Activated CD8-positive, alpha-beta memory T cell treated with anti-CD3 and anti-CD28 coated beads, Interleukin-2, amount 10 ng/mL, durations not matched to agents 7 days and 5 days (primary cell): ENCODE measurements around the gene RFX6. TPM values are rescaled to one million over a fixed set of nuclear protein-coding genes. Genes with fewer than 3 reads are reported as not detected.
A peak's percentile ranks its signal among the peaks of the same experiment; 100 is the strongest.
"Not testable (repeated sequence)": the region's sequence is repeated elsewhere in the genome, so short reads cannot be mapped to it uniquely, and the experiment has no call there.

Source experiments
- ATAC-seq: fragments of 150-1000 bp; cut with Tn5 transposase; one replicate; pipeline ENCODE4 v1.10.0; 2021; ENCODE audit warnings: moderate library complexity
- CTCF ChIA-PET: fragments of 350-600 bp; sonication (Branson Sonifier 250); formaldehyde crosslinking; loops from one replicate; lab custom pipeline; 2021; ENCODE audit warnings: antibody characterized with exemption; lab: Charles Lee
- DNase-seq: peaks from one replicate; pipeline ENCODE4 v3.0.0-alpha.2; 2020
- H3K27ac Mint-ChIP-seq: one replicate; pipeline ENCODE4 v1.8.0; 2021; ENCODE audit warnings: mild to moderate bottlenecking, mixed read lengths
- H3K27me3 Mint-ChIP-seq: one replicate; pipeline ENCODE4 v1.8.0; 2021; ENCODE audit warnings: mixed read lengths
- H3K36me3 Mint-ChIP-seq: one replicate; pipeline ENCODE4 v1.8.0; 2021; ENCODE audit warnings: mild to moderate bottlenecking, mixed read lengths
- H3K4me1 Mint-ChIP-seq: one replicate; pipeline ENCODE4 v1.8.0; 2021; ENCODE audit warnings: mixed read lengths
- H3K4me3 Mint-ChIP-seq: one replicate; pipeline ENCODE4 v1.8.0; 2021; ENCODE audit warnings: mild to moderate bottlenecking, moderate library complexity, mixed read lengths
- H3K9me3 Mint-ChIP-seq: one replicate; pipeline ENCODE4 v1.8.0; 2022; ENCODE audit warnings: low read depth, mixed read lengths
- total RNA-seq, 2 experiments: library from RNA; stranded (reverse); gene quantifications; one replicate each; pipeline ENCODE4 v1.2.3, GENCODE V29; 2021

Gene RFX6, protein sequence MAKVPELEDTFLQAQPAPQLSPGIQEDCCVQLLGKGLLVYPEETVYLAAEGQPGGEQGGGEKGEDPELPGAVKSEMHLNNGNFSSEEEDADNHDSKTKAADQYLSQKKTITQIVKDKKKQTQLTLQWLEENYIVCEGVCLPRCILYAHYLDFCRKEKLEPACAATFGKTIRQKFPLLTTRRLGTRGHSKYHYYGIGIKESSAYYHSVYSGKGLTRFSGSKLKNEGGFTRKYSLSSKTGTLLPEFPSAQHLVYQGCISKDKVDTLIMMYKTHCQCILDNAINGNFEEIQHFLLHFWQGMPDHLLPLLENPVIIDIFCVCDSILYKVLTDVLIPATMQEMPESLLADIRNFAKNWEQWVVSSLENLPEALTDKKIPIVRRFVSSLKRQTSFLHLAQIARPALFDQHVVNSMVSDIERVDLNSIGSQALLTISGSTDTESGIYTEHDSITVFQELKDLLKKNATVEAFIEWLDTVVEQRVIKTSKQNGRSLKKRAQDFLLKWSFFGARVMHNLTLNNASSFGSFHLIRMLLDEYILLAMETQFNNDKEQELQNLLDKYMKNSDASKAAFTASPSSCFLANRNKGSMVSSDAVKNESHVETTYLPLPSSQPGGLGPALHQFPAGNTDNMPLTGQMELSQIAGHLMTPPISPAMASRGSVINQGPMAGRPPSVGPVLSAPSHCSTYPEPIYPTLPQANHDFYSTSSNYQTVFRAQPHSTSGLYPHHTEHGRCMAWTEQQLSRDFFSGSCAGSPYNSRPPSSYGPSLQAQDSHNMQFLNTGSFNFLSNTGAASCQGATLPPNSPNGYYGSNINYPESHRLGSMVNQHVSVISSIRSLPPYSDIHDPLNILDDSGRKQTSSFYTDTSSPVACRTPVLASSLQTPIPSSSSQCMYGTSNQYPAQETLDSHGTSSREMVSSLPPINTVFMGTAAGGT
- not detected for total RNA-seq

DNA sequence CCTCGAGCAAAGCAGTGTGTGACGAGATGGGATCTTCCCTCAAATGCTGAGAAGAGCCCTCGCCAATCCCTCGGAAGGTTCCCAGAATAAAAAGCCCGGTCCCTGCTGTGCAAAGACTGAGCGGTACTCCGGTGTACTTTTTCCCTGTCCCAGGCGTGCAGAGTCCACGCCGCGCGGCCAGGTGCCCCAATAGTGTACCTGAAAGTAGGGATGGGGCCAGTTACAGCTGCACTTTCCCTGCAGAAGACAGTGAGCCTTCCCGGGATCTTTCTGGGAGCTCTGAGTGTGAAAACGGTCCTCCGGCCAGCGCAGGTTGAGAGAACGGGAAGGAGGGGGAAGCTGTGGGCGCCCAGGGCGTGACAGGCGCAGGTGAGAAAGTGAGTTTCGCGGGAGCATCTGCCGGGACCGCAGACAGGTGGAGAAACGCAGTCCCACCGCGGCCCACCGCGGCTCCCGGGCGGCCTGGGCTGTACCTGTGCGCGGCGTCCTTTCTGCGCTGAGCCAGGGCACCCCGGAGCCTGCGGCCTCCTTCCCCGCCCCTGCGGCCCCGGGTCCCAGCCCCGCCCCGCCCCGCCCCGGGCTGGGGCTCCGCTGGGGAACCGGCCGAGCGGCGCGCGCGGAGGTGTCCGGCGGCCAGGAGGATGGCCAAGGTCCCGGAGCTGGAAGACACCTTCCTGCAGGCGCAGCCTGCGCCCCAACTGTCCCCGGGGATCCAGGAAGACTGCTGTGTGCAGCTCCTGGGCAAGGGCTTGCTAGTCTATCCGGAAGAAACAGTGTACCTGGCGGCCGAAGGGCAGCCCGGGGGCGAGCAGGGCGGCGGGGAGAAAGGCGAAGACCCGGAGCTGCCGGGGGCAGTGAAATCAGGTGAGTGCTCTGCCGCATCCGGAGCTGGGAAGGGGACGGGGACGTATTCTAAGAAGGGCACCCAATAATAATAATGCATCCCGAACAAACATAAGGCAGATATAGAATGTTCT lies at the start of gene RFX6:
TSS of gene RFX6 (plus strand) at position 608 of the 977 bp plus-strand sequence. CDS start at position 642, 34 bp downstream.
- H3K27me3 Mint-ChIP-seq, result peaks cover 33% of the 10 kb centered on the region
- peak; percentile 30 for ATAC-seq
- no peak within 1 kb of the TSS for H3K4me3 Mint-ChIP-seq
- peaks cover 10% of the 10 kb centered on the region for H3K4me1 Mint-ChIP-seq
- H3K36me3 Mint-ChIP-seq, result no peaks in the 10 kb centered on the region
- no peak for DNase-seq
- H3K27ac Mint-ChIP-seq, result no peak within 1 kb of the TSS
- CTCF ChIA-PET, result no interaction called here
- no peaks in the 10 kb centered on the region for H3K9me3 Mint-ChIP-seq

DNA sequence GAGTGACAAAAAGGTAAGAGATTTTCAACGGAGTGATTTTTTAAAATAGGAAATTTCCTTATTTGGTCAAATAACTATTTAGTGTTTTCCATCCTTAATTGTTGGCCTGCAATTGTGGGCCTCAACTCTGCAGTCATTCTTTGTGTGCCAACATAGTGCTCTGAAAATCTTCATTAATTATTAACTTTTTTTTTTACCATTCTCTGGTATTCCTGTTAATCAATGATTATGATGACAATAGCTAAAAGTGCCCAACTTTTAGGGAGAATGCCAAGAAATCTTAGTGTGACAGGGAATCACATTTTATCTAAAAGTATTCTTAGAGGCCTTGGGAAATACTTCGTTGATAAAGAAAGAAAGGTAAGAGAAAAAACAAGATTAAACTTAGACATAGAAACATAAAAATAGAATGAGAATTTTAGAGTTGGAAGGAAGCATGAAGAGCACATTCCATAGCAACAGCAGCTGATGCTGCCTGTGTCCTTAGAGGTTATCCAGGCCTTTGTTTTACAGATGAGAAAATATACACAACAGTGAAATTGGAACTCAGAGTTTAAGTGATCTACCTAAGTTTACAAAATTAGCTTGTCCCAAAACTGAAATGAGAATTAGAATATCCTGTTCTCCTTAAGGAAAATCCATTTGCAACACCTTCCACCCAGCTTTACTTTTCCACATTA lies 49.3 kb upstream of the RFX6 start:
- DNase-seq (no peak), ATAC-seq (no peak)
- no peaks in the 10 kb centered on the region for H3K27me3 Mint-ChIP-seq
- H3K4me1 Mint-ChIP-seq, result no peaks in the 10 kb centered on the region
- H3K9me3 Mint-ChIP-seq, result no peaks in the 10 kb centered on the region
- CTCF ChIA-PET, result no interaction called here
- H3K4me3 Mint-ChIP-seq, result no peak overlapping the region
- H3K36me3 Mint-ChIP-seq, result no peaks in the 10 kb centered on the region
- H3K27ac Mint-ChIP-seq, result no peak overlapping the region

DNA sequence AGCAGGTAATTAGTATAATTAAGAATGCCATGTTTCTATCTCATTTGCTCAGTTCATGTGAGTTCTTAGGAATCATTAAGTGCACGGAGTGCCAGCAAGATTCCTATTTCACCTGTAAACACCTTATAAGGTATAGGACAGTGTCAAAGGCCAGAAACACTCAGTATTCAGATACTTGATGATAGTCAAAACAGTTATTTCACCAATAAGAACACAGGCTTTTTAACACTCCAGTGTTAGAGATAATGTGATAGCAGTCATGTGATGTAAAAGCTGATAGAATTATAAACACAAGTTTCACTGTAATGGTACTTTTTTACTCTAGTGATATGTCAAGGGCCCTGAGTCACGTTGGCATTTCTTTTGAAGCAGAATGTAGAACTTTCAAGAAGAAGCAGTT lies 48.1 kb upstream of the RFX6 start, which contains the start of gene GPRC6A:
TSS of gene GPRC6A (minus strand) at position 101 of the 400 bp plus-strand sequence. CDS start at position 31, 70 bp downstream.
- ATAC-seq (no peak), DNase-seq (no peak)
- CTCF ChIA-PET, result no interaction called here
- H3K36me3 Mint-ChIP-seq, result no peaks in the 10 kb centered on the region
- no peak within 1 kb of the TSS for H3K4me3 Mint-ChIP-seq
- H3K27me3 Mint-ChIP-seq, result no peaks in the 10 kb centered on the region
- no peaks in the 10 kb centered on the region for H3K4me1 Mint-ChIP-seq
- H3K27ac Mint-ChIP-seq, result no peak within 1 kb of the TSS
- no peaks in the 10 kb centered on the region for H3K9me3 Mint-ChIP-seq

DNA sequence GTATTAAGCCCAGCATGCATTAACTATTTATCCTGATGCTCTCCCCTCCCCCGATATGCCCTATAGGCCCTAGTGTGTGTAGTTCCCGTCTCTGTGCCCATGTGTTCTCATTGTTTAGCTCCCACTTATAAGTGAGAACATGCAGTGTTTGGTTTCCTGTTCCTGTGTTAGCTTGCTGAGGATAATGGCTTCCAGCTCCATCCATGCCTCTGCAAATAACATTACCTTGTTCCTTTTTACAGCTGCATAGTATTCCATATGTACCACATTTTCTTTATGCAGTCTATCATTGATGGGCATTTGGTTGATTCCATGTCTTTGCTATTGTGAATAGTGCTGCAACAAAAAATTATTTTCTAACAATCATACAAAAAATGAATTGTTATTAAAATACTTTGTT lies 42.5 kb upstream of the RFX6 start:
- H3K27me3 Mint-ChIP-seq, H3K27ac Mint-ChIP-seq, ATAC-seq, H3K36me3 Mint-ChIP-seq, H3K9me3 Mint-ChIP-seq, DNase-seq, H3K4me3 Mint-ChIP-seq, H3K4me1 Mint-ChIP-seq: not testable (repeated sequence)
- CTCF ChIA-PET, result interaction anchor here (1.0 kb wide), 1 partner anchor 12 kb away, joined by 3 read pairs; no protein-coding TSS in a partner anchor

DNA sequence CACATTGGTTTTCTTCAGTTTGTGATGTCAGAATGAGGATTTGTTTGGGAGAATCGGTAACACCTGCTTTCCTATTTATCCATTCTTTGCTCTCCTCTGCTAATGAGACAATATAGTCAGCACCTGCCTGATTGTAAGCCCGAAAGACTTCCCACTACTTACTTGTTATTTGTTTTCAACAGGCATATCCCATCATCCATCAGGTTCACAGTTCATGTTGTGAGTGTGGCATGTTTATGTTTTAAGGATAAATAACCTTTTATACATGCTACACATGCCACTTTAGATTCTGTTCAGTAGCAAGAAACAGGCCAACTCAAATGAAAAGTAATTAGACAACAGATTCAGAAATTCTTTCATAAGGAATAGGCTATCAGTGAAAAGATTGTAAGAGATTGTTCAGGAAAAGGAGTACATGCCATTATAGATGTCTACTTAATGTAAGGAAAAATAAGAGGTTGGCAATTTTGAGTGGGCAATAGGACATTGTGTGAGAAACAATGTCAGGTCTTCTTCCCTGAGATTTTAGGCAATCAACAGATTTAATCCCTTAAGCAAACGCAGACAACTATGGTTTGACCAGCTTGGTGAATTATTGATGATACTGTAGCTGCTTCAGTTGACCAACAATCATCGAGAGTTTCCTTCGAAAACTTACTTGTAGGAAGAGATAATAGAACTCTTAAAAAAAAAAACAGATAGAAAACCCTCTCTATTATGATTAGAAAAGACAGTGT lies 40.3 kb upstream of the RFX6 start:
- H3K4me3 Mint-ChIP-seq, result no peak overlapping the region
- no peaks in the 10 kb centered on the region for H3K4me1 Mint-ChIP-seq
- no peak overlapping the region for H3K27ac Mint-ChIP-seq
- ATAC-seq, result no peak
- H3K9me3 Mint-ChIP-seq, result no peaks in the 10 kb centered on the region
- no peaks in the 10 kb centered on the region for H3K36me3 Mint-ChIP-seq
- CTCF ChIA-PET, result no interaction called here
- peaks cover 2% of the 10 kb centered on the region for H3K27me3 Mint-ChIP-seq
- DNase-seq, result no peak

DNA sequence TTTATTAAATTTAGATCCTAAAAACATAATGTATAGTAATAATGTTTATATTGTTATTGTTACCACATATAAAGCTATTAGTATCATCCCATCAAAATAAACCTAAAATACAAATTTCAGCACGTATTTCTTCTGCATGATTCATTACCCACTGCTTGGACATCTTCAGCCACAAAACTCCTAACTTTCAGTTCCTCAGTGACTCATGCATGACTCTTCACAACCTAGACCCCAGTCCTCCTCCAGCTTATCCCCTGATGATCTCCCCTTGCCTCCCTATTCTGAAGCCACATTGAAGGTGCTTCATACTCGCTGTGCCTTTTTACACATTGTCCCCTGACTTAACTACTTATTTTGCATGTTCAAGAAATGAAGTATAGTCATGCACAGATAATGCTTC lies 37.0 kb upstream of the RFX6 start:
- no peak overlapping the region for H3K27ac Mint-ChIP-seq
- H3K27me3 Mint-ChIP-seq, result peaks cover 6% of the 10 kb centered on the region
- ATAC-seq (no peak), DNase-seq (no peak)
- no peak overlapping the region for H3K4me3 Mint-ChIP-seq
- no peaks in the 10 kb centered on the region for H3K36me3 Mint-ChIP-seq
- no peaks in the 10 kb centered on the region for H3K9me3 Mint-ChIP-seq
- H3K4me1 Mint-ChIP-seq, result no peaks in the 10 kb centered on the region
- CTCF ChIA-PET, result no interaction called here

DNA sequence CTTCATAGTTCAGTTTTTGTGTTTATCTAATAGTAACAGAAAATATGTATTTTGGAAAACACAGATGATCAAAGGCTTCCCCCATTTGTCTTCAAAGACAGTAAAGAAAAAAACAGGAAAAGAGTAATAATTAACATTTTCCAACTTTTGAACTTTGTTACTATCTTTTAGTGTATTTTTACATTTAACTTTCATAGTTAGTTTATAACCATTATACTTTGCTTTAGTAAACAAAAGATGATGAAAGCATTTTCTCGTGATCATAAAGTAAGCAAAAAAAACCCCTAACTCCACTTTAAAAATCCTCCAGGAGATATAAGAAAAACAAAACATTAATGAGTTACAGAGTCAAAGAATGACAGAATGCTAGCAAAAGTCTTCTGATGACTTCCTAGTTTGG lies 34.6 kb upstream of the RFX6 start:
- Mint-ChIP-seq H3K27me3 (peaks cover 7% of the 10 kb centered on the region), H3K36me3 (no peaks in the 10 kb centered on the region), H3K4me3 (no peak overlapping the region), H3K27ac (no peak overlapping the region), H3K9me3 (no peaks in the 10 kb centered on the region), H3K4me1 (no peaks in the 10 kb centered on the region)
- ATAC-seq (no peak), DNase-seq (no peak)
- CTCF ChIA-PET, result no interaction called here

DNA sequence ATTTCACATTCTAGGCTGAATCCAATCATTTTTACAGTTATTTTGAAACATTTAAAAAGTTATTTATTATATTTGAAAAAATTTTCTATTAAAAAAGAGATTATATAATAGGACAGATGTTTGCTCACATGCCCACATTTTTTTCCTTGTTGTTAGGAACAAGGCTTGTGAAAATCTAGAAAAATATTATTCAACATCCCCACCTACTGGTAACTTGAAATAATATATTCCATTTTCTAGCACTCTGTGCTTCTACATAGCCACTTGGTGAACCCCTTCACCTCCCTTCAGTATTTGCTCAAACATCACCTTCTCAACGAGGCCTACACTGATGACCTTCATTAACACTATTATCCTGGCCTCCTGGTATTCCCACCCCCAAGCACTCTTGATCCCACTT lies 29.8 kb upstream of the RFX6 start:
- H3K27ac Mint-ChIP-seq, result no peak overlapping the region
- DNase-seq, result no peak
- peaks cover 9% of the 10 kb centered on the region for H3K27me3 Mint-ChIP-seq
- no peaks in the 10 kb centered on the region for H3K4me1 Mint-ChIP-seq
- peak; percentile 27 for ATAC-seq
- H3K9me3 Mint-ChIP-seq, result peaks cover 3% of the 10 kb centered on the region
- no peak overlapping the region for H3K4me3 Mint-ChIP-seq
- CTCF ChIA-PET, result interaction anchor here (1.0 to 1.2 kb wide), 2 partner anchors 32 to 312 kb away, joined by 3 read pairs; no protein-coding TSS in a partner anchor
- H3K36me3 Mint-ChIP-seq, result no peaks in the 10 kb centered on the region

DNA sequence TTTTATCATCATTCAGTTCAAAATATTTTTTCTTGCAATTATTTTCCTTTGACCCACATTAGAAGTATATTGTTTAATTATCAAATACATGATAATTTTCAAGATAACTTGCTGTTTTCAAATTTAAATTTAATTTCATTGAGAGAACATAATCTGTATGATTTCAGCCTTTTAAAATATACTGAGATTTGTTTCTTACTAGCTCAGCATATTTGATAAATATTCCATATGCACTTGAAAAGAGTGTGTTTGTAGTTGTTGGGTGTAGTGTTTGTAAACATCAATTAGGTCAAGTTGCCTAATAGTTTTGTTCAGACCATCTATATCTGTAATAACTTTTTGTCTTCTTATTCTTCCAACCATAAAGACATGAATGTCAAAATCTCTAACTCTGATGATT lies 19.0 kb upstream of the RFX6 start:
- Mint-ChIP-seq H3K27ac (no peak overlapping the region), H3K27me3 (no peaks in the 10 kb centered on the region), H3K4me3 (no peak overlapping the region), H3K36me3 (no peaks in the 10 kb centered on the region), H3K4me1 (no peaks in the 10 kb centered on the region), H3K9me3 (peaks cover 10% of the 10 kb centered on the region)
- ATAC-seq, result no peak
- CTCF ChIA-PET, result no interaction called here
- DNase-seq, result no peak

DNA sequence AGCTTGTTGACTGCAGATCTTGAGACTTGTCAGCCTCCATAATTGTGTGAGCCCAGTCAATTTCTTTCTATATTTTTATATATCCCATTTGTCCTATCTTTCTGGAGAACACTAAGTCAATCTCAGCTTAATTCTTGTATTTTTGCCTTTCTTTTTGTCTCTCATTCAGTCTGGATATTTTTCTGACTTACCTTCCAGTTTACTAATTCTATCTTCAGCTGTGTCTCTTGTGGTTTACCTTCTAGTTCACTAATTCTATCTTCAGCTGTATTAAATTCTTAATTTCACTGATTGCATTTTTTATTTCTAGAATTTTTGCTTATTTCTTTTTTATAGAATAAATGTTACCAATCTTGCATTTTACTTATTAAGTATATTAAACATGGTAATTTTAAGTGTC lies 17.8 kb upstream of the RFX6 start:
- H3K4me1 Mint-ChIP-seq, result no peaks in the 10 kb centered on the region
- no peaks in the 10 kb centered on the region for H3K27me3 Mint-ChIP-seq
- ATAC-seq, result no peak
- no peak overlapping the region for H3K27ac Mint-ChIP-seq
- H3K4me3 Mint-ChIP-seq, result no peak overlapping the region
- no peak for DNase-seq
- CTCF ChIA-PET, result no interaction called here
- H3K9me3 Mint-ChIP-seq, result peaks cover 10% of the 10 kb centered on the region
- no peaks in the 10 kb centered on the region for H3K36me3 Mint-ChIP-seq

DNA sequence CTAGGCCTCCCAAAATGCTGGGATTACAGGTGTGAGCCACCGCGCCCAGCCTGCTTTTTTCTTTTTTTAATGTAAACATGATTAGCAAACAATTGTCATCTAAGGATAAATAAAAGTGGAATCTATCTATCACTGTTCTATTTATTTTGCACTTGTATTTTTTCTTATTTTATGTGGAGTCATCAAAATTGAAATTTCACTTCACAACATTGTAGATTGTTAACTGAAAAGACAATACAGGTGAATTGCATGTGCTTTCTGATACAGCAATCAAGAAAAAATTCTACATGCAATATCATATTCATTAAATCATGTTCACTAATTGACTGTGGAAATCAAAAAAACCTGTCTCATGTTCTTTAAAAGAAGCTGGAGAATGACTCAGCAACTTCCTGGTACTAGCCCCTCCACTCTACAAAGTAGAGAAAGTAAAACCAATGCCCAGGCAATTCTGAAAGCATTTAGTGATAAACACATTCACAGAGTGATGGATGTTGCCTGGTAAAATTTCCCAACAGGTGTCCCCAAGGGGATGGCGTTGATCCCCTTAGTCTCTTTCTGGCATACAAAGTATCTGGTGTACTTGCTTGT lies 10.7 kb upstream of the RFX6 start:
- no peak overlapping the region for H3K27ac Mint-ChIP-seq
- no peaks in the 10 kb centered on the region for H3K36me3 Mint-ChIP-seq
- peaks cover 6% of the 10 kb centered on the region for H3K4me1 Mint-ChIP-seq
- CTCF ChIA-PET, result no interaction called here
- DNase-seq (no peak), ATAC-seq (no peak)
- no peaks in the 10 kb centered on the region for H3K9me3 Mint-ChIP-seq
- H3K4me3 Mint-ChIP-seq, result no peak overlapping the region
- no peaks in the 10 kb centered on the region for H3K27me3 Mint-ChIP-seq

DNA sequence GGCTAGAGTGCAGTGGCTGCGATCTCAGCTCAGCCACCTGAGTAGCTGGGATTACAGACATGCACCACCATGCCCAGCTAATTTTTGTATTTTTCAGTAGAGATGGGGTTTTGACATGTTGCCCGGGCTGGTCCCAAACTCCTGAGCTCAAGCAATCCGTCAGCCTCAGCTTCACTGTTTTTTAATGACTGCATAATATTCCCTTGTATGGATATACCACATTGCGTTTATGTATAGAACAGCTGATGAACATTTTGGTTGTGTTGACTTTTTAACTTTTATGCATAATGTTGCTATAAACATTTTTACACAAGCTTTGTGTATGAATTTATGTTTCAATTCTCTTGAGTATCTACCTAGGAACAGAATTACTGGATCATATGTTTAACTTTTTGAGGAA lies 4.3 kb upstream of the RFX6 start:
- peaks cover 28% of the 10 kb centered on the region for H3K27me3 Mint-ChIP-seq
- peaks cover 9% of the 10 kb centered on the region for H3K4me1 Mint-ChIP-seq
- DNase-seq (no peak), ATAC-seq (no peak)
- no peak overlapping the region for H3K27ac Mint-ChIP-seq
- no peaks in the 10 kb centered on the region for H3K36me3 Mint-ChIP-seq
- H3K4me3 Mint-ChIP-seq, result no peak overlapping the region
- CTCF ChIA-PET, result no interaction called here
- H3K9me3 Mint-ChIP-seq, result no peaks in the 10 kb centered on the region
